ENCODE data around the gene MVB12A. TPM values are rescaled to one million over a fixed set of nuclear protein-coding genes. Genes with fewer than 3 reads are reported as not detected.

Gene MVB12A
- total RNA-seq, 1 donor from 2014 or later, result 36.3 TPM

DNA sequence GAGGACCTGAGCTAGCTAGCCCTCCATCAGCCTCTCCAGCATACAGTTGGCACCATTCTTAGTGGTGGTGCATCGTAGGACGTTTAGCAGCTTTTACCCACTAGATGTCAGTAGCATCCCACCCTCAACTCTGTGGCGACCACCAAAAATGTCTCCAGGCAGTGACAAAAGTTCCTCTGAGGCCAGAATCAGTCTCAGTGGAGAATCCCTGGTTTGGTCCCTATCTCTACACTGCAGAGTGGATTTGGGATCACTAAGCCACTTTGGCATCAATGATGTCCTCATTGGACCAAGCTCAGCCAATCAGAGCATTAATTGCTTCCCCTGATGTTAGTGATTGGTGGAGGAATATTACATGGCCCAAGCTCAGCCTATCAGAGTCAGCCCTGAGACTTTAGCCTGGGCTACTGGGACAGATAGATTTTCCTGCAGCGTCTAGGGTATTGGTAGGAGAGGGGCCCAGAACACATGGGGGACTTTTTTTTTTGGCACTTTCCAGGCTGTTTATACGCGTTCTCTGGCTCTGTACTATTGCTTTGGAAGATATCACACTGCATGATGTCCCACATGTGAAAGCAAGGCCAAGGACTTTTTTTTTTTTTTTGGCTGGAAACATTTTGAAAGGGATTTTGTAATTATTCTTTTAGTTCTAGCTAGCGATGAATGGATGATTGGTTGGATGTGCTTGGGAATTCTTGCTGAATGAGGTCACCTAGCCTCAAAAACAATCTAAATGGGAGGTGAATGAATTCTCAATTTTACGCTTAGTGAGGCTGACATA lies 21.6 kb downstream of the MVB12A start:
- H3K4me3 ChIP-seq, result no peak overlapping the region
- TF ChIP-seq, protein P1, sequence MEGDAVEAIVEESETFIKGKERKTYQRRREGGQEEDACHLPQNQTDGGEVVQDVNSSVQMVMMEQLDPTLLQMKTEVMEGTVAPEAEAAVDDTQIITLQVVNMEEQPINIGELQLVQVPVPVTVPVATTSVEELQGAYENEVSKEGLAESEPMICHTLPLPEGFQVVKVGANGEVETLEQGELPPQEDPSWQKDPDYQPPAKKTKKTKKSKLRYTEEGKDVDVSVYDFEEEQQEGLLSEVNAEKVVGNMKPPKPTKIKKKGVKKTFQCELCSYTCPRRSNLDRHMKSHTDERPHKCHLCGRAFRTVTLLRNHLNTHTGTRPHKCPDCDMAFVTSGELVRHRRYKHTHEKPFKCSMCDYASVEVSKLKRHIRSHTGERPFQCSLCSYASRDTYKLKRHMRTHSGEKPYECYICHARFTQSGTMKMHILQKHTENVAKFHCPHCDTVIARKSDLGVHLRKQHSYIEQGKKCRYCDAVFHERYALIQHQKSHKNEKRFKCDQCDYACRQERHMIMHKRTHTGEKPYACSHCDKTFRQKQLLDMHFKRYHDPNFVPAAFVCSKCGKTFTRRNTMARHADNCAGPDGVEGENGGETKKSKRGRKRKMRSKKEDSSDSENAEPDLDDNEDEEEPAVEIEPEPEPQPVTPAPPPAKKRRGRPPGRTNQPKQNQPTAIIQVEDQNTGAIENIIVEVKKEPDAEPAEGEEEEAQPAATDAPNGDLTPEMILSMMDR (IDR thresholded peaks at IDR 0.05), result peak; percentile 33
- peak; percentile 66 for ATAC-seq
- no peak overlapping the region for H3K27ac ChIP-seq
- no peaks in the 10 kb centered on the region for H3K4me1 ChIP-seq
- no peaks in the 10 kb centered on the region for H3K27me3 ChIP-seq
- H3K36me3 ChIP-seq, result no peaks in the 10 kb centered on the region
- no peaks in the 10 kb centered on the region for H3K9me3 ChIP-seq
- intact Hi-C loops (cut with DNase I), result no loop called here
- DNase-seq, result no peak

DNA sequence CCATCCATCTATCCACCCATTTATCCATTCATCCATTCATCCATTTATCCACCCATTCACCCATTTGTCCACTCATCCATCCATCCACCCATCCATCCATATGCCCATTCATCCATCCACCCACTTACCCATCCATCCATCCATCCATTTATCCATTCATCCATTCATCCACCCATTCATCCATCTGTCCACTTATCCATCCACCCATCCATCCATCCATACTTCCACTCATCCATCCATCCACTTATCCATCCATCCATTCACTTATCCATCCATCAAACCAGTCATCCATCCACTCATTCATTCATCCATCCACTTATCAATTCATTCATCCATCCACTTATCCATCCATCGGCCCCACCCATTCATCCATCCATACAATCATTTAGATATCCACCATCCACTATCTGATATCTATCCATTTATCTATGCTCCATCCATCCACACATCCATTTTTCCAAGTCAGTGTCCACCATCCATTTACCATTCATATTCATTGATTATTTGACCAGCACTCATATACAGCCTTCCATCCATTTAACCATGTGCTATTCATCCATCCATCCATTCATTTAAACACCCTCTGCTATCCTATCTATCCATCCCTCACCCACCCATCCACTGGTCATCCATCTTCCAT lies 25.8 kb downstream of the MVB12A start:
- H3K27me3 ChIP-seq, result peaks cover 12% of the 10 kb centered on the region
- no peak overlapping the region for H3K4me3 ChIP-seq
- H3K9me3 ChIP-seq, result no peaks in the 10 kb centered on the region
- DNase-seq, result no peak
- ATAC-seq, result no peak
- no peaks in the 10 kb centered on the region for H3K4me1 ChIP-seq
- H3K36me3 ChIP-seq, result no peaks in the 10 kb centered on the region
- TF ChIP-seq, protein P1 (IDR thresholded peaks at IDR 0.05), result no peak
- intact Hi-C loops (cut with DNase I), result no loop called here
- H3K27ac ChIP-seq, result no peak overlapping the region

DNA sequence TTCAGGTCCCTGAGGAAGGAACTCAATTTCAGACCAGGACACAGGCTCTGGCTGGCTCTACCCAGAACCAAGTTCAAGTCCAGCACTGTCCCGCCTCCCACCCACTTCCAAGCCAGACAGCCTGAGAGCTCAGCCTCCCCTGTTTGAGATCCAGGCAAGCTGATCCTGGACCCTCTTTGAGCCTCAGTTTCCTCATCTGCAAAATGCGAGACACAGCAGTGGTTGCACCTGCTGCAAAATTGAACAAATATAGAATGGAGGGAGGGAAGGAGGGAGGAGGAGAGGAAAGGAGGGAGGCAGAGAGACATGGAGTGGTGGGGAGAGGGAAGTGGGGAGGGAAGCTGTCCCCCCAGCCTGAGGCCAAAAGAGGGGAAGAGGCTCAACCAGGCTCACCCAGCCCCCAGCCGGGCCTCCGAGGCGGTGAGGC lies 27.9 kb downstream of the MVB12A start:
- no peaks in the 10 kb centered on the region for H3K9me3 ChIP-seq
- H3K27me3 ChIP-seq, result peaks cover 19% of the 10 kb centered on the region
- intact Hi-C loops (cut with DNase I), result no loop called here
- no peak overlapping the region for H3K27ac ChIP-seq
- DNase-seq, result no peak
- H3K4me1 ChIP-seq, result no peaks in the 10 kb centered on the region
- H3K4me3 ChIP-seq, result no peak overlapping the region
- ATAC-seq, result no peak
- TF ChIP-seq, protein P1 (IDR thresholded peaks at IDR 0.05), result no peak
- no peaks in the 10 kb centered on the region for H3K36me3 ChIP-seq

DNA sequence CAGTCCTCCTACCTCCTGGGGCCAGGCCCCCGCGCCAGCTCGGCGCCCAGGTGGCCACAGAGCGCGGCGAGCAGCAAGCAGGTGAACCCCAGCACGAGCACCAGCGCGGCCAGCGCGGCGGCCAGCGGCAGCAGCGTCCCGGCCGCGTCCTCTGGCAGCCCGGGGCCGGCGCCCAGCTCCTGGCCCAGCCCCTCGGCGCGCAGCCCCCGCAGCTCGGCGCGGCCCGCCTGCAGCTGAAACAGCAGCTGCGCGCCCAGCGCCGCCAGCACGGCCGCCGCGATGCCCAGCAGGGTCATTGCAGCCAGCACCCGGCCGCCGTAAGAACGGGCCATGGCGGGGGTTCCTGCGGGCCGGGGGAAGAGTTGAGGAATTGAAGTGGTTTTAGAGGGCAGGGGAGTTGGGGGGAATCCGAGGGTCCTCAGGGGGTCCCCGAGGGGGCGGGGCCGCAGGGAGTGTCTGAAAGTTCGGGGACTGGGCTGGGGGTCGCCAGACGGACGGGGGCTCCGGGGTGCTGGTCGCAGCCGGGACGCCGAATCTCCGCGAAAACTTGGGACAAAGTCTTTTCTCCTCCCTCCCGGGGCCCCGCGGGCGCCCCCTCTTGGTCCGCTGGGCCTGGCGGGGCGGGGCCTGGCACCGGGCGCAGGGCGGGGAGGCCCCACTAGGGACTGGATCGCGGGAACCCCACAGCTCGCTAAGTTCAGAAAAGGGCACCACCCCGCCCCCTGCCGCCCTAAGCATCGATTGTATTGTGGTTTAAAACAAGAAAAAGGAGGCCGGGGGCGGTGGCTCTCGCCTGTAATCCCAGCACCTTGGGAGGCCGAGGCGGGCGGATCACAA lies 28.5 kb downstream of the MVB12A start, which contains the start of gene TMEM221:
TMEM221 (minus strand) TSS at position 538 of the 837 bp plus-strand sequence; CDS start at position 332, 206 bp downstream.
- H3K4me3 ChIP-seq, result peak within 1 kb of the TSS; percentile 42
- DNase-seq (peak; percentile 69), ATAC-seq (peak; percentile 78)
- H3K27me3 ChIP-seq, result peaks cover 22% of the 10 kb centered on the region
- no peaks in the 10 kb centered on the region for H3K36me3 ChIP-seq
- intact Hi-C loops (cut with DNase I), result no loop called here
- no peak within 1 kb of the TSS for H3K27ac ChIP-seq
- no peaks in the 10 kb centered on the region for H3K4me1 ChIP-seq
- no peaks in the 10 kb centered on the region for H3K9me3 ChIP-seq
- TF ChIP-seq, protein P1 (IDR thresholded peaks at IDR 0.05), result peak; percentile 60

DNA sequence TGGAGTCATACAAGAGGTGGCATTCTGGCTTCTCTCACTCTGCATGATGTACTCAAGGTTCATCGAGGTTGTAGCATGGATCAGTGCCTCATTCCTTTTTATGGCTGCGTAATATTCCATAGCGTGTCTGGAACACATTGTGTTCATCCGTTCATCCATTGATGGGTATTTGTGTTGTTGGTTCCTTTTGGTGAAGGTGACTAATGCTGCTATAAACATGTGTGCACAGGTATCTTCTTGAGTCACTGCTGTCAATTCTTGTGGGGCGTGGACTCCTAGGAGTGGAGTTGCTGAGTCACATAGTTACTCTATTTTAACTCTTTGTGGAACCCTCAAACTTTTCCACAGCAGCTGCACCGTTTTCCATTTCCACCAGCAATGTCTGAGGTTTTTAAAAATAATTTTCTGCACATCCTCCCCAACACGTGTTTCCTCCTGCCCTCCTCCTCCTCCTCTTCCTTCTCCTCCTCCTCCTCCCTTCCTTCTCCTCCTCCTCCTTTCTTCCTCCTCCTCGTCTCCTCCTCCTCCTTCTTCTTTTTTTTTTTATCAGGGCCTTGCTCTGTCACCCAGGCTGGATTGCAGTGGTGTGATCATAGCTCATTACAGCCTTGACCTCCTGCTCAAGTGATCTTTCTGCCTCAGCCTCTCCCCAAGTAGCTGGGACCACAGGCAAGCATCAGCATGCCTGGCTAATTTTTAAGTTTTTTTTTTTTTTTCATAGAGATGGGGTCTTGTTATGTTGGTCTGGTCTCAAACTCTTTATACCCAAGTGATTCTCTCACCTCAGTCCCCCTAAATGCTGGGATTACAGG lies 30.6 kb downstream of the MVB12A start:
- no peak for ATAC-seq
- H3K9me3 ChIP-seq, result no peaks in the 10 kb centered on the region
- H3K27me3 ChIP-seq, result peaks cover 42% of the 10 kb centered on the region
- intact Hi-C loops (cut with DNase I), result loop anchor here (10.0 kb wide), 1 partner anchor 56 kb away; the partner anchor contains the start of gene CCDC194
- no peak overlapping the region for H3K27ac ChIP-seq
- DNase-seq, result no peak
- no peaks in the 10 kb centered on the region for H3K4me1 ChIP-seq
- no peaks in the 10 kb centered on the region for H3K36me3 ChIP-seq
- H3K4me3 ChIP-seq, result no peak overlapping the region
- TF ChIP-seq, protein P1 (IDR thresholded peaks at IDR 0.05), result no peak

All from upper lobe of right lung (tissue), 1 donor.